GM18861 (cell line): ENCODE measurements around the gene ACTR10.

ENCODE experiments used
- ATAC-seq: cut with Tn5 transposase; IDR thresholded peaks from one replicate; pipeline ENCODE4 v1.9.1; 2021; ENCODE audit not compliant: unreplicated experiment

Gene ACTR10

DNA sequence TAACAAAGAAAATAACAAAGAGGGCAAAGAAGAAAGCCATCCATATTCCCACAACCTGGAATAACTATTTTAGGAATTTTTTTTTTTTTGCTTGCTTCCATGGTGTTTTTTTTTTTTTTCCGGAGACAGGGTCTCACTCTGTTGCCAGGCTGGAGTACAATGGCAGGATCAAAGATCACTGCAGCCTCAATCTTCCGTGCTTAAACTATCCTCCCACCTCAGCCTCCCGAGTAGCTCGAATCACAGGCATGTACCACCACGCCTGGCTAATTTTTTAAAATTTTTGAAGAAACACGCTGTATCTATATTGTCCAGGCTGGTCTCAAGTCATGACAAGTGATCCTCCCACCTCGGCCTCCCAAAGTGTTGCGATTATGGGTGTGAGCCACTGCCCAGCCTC, 78.2 kb downstream of the ACTR10 start:
- no peak for ATAC-seq

DNA sequence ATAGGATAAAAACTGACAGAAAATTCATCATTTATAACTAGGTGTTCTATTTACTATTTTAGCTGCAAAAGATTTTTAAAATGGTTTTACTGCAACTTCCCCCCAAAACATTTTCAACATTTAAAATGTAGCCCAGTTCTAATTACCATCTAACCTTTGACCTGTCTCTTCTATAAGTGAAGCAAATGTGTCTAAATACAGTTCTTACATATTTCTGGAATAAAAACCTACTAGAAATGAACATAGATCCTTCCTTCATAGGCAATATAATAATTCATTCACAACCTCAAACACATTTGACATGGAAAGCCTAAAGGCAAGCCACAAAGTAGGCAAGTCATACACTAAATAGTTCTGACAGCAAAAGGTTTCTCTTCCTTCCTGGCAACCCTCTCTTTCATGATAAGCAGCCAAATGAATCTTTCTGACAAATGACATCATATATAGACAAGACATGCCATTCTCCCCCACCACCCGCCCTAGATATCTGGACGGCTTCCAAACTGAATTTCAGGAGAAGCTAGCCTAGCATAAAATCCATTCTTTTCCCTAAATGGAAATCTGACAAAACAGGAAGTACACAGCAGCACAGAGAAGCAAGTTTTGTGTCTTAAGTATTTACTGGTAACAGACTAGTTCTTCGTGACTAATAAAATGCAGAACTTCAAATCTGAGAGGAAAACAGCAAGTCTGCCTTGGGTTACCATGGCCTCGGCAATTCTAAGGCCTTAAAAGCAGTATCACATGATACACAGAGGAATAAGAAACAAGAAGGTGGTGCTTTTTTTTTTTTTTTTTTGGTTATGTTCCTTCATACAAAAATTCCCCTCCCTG, 81.2 kb downstream of the ACTR10 start:
- no peak for ATAC-seq

DNA sequence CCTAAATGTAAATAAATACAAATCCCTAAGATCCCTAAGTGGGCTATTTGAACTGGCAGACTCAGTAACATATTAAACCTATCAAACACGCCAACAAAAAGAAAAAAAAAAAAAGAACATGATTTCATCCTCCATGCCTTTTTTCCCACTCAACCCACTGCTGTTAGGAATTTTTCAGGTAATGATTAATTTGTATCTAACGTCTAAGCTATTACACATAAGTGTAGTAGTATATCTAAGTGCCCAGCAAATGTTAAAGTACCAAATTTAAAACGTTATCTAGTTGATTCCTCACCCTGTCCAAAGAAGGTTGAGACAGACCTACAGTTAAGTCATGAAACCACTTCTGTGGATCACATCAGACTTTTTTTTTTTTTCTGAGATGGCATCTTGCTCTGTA, 82.0 kb downstream of the ACTR10 start:
- no peak for ATAC-seq

DNA sequence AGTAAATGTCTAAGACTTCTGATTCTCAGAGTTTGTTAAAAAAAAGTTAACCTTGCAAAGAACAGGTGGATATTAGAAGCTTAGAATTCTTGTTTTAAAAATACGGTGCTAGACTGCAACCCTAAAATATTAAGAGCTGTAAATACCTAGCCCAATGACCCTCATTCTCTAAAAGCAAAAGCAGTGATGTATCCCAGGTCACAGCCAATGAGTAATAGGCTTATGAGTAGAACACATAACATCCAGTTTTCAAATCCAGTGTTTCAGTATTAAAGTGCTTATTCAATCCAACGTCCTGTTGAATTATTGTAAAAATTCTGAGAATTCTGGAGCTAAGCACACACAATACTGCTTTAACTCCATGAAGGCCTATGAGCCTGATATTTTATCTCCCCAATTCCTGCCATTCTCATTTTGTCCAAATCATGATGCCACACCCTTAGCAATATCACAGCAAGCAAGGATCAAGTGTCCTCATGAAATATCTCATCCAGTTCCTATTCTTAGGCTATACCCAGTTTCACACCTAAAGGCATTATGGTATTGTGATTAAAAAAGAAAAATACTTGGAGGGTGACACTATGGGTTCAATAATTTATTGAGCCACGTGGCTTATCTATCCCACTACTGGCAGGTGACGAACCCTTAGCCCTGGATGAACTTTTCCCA, 83.1 kb downstream of the ACTR10 start:
- ATAC-seq = no peak

DNA sequence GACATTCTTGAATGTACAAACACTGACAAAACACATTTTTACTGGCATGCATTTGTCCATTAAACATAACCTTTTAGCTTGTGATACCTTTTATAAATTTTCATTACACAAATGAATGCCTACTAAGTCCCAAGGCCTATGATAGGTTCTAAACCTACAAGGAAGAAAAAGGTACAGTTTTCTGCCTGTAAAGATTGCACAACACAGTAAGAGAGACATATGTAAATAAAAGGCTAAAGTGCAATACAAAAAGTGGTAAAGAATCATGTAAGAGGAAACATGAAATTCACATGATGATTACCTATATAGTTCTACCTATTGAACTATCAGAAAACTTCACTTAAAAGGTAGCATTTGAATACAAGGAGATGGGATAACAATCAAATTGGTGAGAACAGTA, 83.8 kb downstream of the ACTR10 start:
- no peak for ATAC-seq

DNA sequence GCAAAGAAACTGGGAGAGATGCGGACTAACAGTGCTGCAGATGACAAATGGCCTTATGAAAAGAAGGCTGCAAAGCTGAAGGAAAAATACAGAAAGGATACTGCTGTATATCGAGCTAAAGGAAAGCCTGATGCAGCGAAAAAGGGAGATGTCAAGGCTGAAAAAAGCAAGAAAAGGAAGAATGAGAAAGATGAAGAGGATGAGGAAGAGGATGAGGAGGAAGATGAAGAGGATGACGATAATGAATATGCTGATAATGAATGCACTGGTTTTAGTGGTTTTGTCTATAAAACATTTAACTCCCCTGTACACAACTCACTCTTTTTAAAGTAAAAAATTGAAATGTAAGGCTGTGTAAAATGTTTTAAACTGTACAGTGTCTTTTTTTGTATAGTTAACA, 85.2 kb downstream of the ACTR10 start:
- ATAC-seq = no peak
